GM18907 (cell line): ENCODE results near the gene CLEC3B.
"Not testable (repeated sequence)": the region's sequence is repeated elsewhere in the genome, so short reads cannot be mapped to it uniquely, and the experiment has no call there.

Experiments
- ATAC-seq: cut with Tn5 transposase; IDR thresholded peaks from one replicate; pipeline ENCODE4 v1.9.1; 2021; ENCODE audit warnings: mild to moderate bottlenecking, moderate library complexity; ENCODE audit not compliant: unreplicated experiment

CLEC3B gene

DNA sequence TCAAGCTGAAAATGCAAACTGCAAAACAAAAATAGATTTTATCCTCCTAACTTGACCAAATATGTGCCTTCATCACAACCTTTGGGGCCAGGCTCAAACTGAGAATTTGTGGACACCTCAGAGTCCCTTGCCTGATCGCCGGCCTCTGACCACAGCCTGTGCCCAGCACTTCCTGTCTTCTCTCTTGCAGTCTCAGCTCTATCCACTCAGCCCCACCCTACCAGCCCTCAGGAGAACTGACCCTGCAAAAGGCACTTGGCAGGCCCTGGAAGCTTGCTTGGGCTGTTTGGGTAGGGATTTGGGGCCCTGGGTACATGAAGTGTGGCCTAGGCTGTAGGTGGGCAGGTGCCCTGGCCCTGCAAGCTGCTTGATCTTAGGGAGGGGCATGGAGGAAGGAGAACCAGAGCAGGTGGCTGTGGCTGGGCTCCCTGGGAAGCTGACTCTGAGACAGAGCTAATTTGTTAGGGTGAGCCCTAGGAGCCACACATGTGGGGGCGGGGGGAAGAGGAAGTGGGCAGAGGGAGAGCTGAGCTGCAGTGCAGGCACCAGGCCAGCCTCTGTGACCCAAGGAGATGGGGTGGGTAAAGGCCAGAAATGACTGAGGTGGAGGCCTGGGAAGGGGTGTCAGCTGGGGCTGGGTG is 8.6 kb downstream of the CLEC3B start:
- ATAC-seq: peak; percentile 50

DNA sequence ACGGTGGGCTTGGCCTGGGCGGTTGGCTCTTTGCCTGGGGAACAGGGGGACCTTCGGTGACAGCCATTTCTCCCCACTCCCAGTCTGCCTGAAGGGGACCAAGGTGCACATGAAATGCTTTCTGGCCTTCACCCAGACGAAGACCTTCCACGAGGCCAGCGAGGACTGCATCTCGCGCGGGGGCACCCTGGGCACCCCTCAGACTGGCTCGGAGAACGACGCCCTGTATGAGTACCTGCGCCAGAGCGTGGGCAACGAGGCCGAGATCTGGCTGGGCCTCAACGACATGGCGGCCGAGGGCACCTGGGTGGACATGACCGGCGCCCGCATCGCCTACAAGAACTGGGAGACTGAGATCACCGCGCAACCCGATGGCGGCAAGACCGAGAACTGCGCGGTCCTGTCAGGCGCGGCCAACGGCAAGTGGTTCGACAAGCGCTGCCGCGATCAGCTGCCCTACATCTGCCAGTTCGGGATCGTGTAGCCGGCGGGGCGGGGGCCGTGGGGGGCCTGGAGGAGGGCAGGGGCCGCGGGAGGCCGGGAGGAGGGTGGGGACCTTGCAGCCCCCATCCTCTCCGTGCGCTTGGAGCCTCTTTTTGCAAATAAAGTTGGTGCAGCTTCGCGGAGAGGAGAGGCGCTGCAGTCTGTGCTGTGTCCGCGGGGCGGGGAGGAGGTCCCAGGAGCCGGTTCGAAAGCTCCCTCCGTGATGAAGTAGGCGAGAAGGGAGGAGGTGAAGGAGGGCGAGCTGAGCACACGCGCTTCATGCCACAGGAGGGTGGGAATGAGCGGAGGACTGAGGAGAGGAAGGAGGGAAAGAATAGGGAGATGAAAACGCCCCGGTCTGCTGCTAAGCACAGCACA is 9.6 kb downstream of the CLEC3B start:
- no peak for ATAC-seq

GRCh38 chr3:45037720-45038455 is 11.8 kb downstream of the CLEC3B start:
- peak; percentile 66 for ATAC-seq

DNA sequence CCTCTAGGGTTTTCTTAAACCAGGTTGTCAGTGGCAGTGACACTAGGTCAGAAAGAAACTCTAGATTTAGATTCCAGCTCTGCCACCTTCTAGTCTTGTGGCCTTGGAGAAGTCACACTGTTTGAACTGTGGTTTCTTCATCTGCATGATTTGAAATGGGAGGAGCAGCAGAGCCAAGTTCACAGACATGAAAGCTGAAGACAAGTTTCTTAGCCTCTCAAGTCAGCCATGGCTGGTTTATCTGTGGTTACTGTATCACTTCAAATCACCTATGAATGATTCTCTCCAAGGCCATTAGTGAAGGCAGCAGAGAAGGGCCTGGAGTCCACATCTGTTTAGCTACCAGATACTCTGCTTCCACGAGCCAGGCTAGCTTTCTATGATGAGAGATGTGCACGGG is 15.6 kb downstream of the CLEC3B start:
- no peak for ATAC-seq

GRCh38 chr3:45042162-45042561 is 16.1 kb downstream of the CLEC3B start:
- no peak for ATAC-seq

GRCh38 chr3:45043728-45044299 is 17.7 kb downstream of the CLEC3B start:
- ATAC-seq: no peak

- no peak for ATAC-seq
Measured at GRCh38 chr3:45048244-45048643, 22.1 kb downstream of the CLEC3B start.

- no peak for ATAC-seq
Measured at GRCh38 chr3:45049807-45050206, 23.7 kb downstream of the CLEC3B start.

- ATAC-seq: no peak
Measured at GRCh38 chr3:45051685-45052084, 25.6 kb downstream of the CLEC3B start.

GRCh38 chr3:45053805-45054195 is 27.7 kb downstream of the CLEC3B start:
- ATAC-seq: not testable (repeated sequence)

- no peak for ATAC-seq
Measured at GRCh38 chr3:45054196-45054857, 28.2 kb downstream of the CLEC3B start.

DNA sequence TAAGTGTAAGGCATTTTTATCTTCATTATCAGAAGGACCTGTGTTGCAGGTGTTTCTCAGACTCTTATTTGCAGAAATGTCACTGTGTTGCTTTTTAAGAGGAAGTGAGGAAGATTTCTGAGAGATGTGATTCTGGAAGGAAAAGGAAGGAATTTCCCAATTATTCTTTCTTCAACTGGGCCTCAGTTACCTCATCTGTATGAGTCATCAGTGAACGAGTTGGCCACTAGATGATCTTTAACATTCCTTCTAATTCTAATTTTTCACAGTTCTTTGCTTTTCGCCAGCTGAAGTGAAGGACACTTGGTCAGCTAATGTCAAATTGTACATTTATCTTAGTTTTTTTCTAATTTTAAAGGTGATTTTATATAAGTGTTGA is 28.9 kb downstream of the CLEC3B start:
- no peak for ATAC-seq

DNA sequence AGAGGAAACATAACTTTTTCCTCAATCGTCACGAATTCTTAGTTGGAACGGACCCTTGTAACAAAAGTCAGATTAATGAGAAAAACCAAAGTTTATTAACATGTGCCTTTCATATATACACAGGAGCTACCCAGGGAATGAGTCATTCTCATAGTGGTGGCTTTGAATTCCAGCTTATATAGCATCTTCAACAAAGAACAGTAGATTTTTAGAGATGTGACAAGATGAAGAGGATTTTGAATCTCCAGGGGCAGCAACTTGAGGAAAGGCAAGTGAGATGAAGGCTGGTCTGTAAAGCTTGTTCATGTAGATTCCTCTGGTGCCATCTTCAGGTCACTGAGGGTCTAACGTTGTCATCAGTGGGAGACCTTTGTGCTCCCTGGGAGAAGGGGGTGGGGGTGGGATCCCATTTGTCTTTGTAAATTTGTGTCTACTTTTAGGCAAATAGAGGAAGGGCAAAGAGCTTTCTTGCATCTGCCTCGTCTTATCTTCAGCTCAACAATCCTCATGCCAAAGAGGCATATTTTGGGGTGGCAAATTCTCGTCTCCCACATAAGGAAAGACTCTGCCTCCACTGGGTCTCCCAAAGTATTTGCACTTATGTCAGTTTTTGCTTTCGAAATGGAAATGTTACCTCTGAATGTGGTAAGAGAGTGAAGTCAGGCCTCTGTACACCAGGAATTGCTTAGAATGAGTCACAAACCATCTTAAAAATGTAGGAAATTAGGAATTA is 29.5 kb downstream of the CLEC3B start:
- no peak for ATAC-seq

DNA sequence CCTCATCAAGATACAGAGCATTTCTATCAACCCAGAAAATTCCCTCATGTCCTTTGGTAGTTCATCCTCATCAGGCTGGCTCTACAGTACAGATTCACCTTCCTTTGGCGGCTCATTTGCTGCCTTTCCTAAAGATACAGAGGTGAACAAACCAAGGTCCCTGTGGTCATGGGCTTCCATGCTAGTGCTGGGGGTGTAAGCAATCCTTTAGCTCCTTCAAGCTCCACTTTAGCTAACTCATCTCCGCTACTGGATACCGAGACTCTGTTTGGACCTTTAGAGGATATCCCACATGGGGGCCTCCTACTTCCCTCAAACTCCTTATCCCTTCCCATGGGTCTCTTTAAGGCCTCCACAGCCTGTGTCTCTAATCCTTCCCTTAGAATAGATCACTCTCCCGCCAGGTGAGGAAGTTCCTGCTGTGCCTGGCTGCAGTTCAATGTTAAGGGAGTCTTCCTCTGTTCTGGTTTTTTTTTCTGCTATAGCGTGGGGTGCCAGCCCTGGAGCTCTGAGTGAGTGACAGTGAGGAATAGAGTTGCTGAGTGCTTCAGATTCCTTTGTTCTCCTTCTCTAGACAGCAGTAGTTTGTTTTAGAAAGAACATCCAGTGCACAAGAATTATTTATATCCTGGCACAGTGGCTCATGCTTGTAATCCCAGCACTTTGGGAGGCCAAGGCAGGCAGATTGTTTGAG is 30.7 kb downstream of the CLEC3B start:
- no peak for ATAC-seq

- ATAC-seq: no peak
Measured at GRCh38 chr3:45057557-45057956, 31.5 kb downstream of the CLEC3B start.

- no peak for ATAC-seq
Measured at GRCh38 chr3:45059132-45059531, 33.0 kb downstream of the CLEC3B start.

- ATAC-seq: no peak
Measured at GRCh38 chr3:45060165-45060892, 34.2 kb downstream of the CLEC3B start.

- no peak for ATAC-seq
Measured at GRCh38 chr3:45062697-45063070, 36.6 kb downstream of the CLEC3B start.
